ENCODE results near the gene CASP1.
"Not testable (repeated sequence)": the region's sequence is repeated elsewhere in the genome, so short reads cannot be mapped to it uniquely, and the experiment has no call there.

Gene CASP1

GRCh38 chr11:105034813-105035620 lies at the start of gene CASP1:
TSS of gene CASP1 (minus strand) at chr11:105035144. CDS start at chr11:105035113, 31 bp downstream.
- DNase-seq: peak in 1 of 2 donors; percentile 75

- no peak for DNase-seq
Observed at GRCh38 chr11:105081412-105082150, 46.6 kb upstream of the CASP1 start.

GRCh38 chr11:105080171-105080906 lies 45.4 kb upstream of the CASP1 start:
- peak in 1 of 2 donors; percentile 27 for DNase-seq

- DNase-seq: no peak
Observed at GRCh38 chr11:105078283-105078682, 43.3 kb upstream of the CASP1 start.

- DNase-seq: not testable (repeated sequence)
Observed at GRCh38 chr11:105077141-105077790, 42.3 kb upstream of the CASP1 start.

- no peak for DNase-seq
Observed at GRCh38 chr11:105074166-105074530, 39.2 kb upstream of the CASP1 start.

GRCh38 chr11:105073456-105074165 lies 38.7 kb upstream of the CASP1 start:
- DNase-seq: no peak

- not testable (repeated sequence) for DNase-seq
Observed at GRCh38 chr11:105072080-105072479, 37.1 kb upstream of the CASP1 start.

- DNase-seq: no peak
Observed at GRCh38 chr11:105071089-105071732, 36.3 kb upstream of the CASP1 start.

- no peak for DNase-seq
Observed at GRCh38 chr11:105070306-105070705, 35.4 kb upstream of the CASP1 start.

GRCh38 chr11:105069749-105070148 lies 34.8 kb upstream of the CASP1 start:
- DNase-seq: not testable (repeated sequence)

GRCh38 chr11:105063245-105063941 lies 28.4 kb upstream of the CASP1 start:
- not testable (repeated sequence) for DNase-seq

GRCh38 chr11:105057432-105057831 lies 22.5 kb upstream of the CASP1 start:
- DNase-seq: no peak

GRCh38 chr11:105056446-105056845 lies 21.5 kb upstream of the CASP1 start:
- no peak for DNase-seq

- DNase-seq: no peak
Observed at GRCh38 chr11:105054723-105055493, 20.0 kb upstream of the CASP1 start.

GRCh38 chr11:105052487-105052886 lies 17.5 kb upstream of the CASP1 start:
- DNase-seq: no peak

GRCh38 chr11:105051559-105051958 lies 16.6 kb upstream of the CASP1 start:
- no peak for DNase-seq

- no peak for DNase-seq
Observed at GRCh38 chr11:105049481-105049880, 14.5 kb upstream of the CASP1 start.

- no peak for DNase-seq
Observed at GRCh38 chr11:105046898-105047579, 12.1 kb upstream of the CASP1 start.

Data from bone marrow (tissue), 2 donors.